GM18507 (cell line): ENCODE data around the gene ID3.
"Not testable (repeated sequence)": the region's sequence is repeated elsewhere in the genome, so short reads cannot be mapped to it uniquely, and the experiment has no call there.

Experiments
- DNase-seq: peaks from one replicate; pipeline ENCODE4 v3.0.0; 2011; ENCODE audit warnings: low read depth; ENCODE audit not compliant: insufficient read length; ENCODE audit errors: extremely low spot score
- FAIRE-seq: peaks from 2 replicates; lab custom pipeline; 2011; peaks lifted over from hg19 to GRCh38; lab: Jason Lieb, UNC

The ID3 gene

DNA sequence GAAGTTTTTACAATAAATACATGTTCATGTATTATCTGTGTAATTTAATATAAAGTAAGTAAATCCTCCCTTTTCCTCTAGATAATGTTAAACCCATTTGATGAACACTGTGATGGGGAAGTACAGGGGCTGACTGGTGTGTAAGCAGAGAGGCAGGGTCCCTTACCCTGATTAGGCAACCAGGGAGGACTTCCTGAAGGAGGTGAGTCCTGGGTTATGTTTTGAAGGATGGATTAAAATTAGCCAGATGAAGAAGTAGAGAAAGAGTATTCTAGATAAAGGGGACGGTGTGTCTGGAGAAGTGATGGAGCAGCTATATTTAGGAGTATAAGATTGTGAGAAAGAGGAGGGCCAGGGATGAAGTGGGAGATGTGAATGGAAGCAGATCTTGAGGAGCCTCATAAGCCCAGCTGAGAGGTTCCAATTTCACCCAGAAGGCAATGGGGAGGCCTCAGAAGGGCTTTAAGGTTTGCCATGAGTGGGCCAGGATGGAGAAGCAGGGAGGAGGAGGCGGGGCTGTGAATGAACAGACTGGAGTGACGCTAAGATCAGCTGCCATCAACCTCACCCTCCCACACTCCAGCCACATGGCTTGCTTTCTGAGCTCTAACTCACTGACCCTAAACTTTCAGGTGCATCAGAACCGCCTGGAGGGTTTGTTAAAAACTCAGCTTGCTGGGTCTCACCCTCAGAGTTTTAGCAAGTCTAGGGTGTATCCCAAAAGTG, 30.9 kb upstream of the ID3 start:
- FAIRE-seq = peak; percentile 82
- no peak for DNase-seq

DNA sequence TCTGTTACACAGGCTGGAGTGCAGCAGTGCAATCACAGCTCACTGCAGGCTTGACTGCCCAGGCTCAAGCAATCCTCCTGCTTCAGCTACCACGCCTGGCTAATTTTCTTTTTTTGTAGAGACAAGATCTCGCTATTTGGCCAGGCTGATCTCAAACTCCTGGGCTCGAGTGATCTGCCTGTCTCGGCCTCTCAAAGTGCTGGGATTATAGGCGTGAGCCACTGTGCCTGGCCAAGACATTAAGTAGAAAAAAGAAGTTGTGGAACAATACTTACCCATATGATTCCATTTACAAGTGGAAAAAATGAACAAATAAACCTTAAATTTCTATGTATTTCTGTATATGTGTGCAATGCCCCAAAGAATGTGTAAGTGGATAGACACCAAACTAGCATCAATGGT, 30.3 kb upstream of the ID3 start:
- DNase-seq (no peak), FAIRE-seq (peak; percentile 74)

DNA sequence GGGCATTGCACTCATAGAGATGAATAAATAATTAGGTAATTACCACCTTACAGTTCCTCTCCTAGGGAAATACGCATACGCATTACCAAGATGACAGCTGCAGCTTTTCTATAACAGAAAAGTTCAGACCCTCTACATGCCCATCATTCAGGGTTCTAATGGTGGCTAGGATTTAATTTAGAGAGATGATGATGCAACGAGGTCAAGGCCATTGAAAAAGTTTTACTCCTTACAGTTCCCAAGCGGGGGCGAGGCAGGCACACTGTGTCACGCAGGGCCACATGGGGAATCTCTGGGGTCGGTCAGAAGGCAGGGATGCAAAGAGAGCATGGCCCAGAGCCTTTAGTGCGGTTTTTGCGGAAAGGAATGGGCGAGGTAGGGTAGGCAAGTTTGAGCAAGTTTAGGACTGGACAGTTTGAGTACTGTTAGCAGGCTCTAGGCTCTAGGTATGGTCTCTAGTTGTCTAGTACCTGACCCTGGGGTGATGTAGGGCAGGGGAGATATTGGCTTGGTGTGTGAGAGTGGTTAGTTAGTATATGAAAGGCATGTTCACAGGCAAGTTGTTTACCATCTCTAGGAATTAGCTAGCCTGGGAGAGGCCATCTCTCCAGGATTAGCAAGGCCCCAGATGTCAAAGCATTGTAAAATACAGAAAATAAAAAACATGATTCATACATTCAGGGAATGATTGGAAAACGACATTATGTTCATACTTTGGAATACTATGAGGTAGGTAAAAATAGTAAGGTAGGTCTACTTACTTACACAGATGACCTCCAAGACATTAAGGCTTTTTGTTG, 29.6 kb upstream of the ID3 start:
- no peak for FAIRE-seq
- DNase-seq = no peak

DNA sequence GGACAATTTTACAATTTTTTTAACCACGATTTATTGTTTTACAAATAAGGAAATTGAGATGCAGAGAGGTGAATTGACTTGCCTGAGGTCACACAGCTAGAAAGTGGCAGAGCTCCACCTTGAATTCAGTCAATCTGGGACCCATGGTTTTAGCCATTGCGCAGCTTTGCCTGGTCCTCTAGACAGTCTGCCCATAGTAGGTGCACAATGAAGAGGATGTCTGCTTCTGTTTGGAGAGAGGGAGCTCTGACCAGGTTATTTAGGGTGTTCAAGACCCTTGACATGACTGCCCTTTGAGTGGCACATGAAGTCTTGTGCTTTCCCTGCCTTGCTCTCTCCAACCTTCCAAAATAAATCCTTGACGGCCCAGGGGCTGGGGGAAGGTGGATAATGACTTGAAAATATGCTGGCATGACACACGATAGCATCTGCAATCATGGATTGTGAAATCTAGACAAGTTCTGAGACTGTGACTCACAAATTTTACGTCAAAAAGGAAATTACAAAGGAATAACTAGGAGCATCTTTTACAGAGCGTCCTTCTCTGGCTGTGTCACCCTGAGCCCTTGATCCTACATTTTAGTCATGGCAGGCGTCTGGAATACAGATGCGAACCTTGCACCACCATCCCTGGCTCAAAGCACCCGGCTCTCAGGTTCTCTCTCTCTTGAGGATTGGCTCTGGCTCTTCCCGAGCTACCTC, 26.2 kb upstream of the ID3 start:
- FAIRE-seq = no peak

DNA sequence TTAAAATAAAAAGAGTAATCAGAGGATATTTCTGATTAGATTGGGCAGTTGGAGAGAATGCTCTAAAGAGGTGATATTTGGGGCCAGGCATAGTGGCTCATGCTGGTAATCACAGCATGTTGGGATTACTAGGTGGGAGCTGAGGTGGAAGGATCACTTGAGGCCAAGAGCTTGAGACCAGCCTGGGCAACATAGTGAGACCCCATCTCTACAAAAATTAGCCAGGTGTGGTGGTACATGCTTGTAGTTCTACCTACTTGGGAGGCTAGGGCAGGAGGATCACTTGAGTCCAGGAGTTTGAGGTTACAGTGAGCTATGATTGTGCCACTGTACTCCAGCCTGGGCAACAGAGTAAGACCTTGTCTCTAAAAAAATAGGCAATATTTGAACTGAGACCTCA, 24.4 kb upstream of the ID3 start:
- not testable (repeated sequence) for DNase-seq, FAIRE-seq

More for the DNA sequence above, 26.2 kb upstream of the ID3 start:
- DNase-seq = no peak

DNA sequence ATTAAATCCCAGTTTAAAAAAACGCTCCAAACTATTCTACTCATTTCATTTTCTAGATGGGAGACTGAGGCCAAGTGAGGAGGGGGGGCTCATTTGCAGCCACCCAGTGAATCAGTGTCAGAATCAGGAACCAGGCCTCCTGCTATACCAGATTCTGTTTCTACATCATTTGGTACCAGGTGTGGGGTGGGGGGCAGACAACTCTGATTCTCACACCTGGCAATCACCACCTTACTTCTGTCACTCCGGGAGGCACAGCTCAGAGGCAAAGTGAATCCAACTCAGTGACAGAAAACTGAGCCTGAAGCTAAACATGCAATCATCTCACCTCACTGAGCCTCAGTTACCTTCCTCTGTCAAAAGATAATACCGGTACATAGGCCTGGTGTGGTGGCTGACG, 23.5 kb upstream of the ID3 start:
- DNase-seq (no peak), FAIRE-seq (no peak)

DNA sequence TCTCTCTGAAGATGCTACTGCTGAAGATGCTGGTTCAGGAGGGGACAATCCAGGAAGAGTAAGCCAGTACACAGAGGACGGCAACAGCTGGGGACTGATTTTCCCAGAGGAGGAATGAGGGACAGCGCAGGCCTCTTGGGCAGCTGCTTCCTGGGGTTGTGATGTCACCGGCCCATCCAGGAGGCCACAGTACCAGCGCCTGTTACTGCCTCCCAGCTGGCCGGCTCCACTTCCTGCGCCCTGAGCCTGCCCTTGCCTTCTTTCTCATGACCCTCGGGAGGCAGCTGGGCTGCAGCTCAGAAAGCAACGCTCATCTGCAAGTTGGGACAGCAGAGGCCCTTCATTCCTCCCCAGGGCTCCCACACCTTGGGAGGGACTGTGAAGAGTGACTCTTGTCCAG, 21.9 kb upstream of the ID3 start:
- DNase-seq (no peak), FAIRE-seq (no peak)

DNA sequence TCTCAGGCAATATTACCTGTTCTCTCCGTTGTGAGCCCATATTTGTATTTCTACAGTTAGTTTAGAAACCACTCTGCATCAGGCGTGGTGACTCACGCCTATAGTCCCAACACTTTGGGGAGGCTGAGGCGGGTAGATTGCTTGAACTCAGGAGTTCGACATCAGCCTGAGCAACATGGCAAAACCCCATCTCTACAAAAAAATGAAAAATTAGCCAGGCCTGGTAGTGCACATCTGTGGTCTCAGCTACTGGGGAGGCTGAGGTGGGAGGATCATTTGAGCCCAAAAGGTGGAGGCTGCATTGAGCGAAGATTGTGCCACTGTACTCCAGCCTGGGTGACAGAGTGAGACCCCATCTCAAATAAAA, 19.7 kb upstream of the ID3 start:
- FAIRE-seq (no peak), DNase-seq (no peak)

DNA sequence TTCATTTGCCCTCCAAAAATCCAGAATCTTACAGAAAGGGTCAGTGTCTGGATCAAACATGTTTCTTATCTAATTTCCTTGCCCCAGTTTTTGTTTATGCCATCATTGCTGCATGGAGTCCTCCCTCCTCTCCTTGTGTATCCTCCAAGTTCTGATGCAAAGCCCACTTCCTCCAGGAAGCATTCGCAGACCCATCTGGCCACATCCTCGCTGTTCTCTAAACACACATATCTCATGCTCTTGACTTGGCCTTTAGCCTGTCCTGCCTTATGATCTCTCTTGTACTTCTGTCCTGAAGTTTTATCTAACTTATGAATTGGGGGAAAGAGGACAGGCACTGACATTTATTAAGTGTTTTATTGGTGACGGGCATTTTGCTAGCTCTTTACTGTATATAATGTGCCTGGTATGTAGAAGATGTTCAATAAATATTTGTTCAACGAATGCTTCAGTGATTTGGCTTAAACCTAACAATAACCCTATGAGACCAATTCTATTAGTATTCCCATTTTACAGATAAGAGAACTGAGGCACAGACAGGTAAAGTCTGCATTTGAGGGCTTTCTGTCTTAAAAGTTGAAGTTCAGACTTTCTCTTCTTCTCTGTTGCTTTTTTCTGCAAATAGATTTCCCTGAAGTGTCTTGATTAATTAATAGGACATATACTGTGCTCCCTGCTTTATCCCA, 19.2 kb upstream of the ID3 start:
- FAIRE-seq = peak; percentile 83
- DNase-seq = no peak

DNA sequence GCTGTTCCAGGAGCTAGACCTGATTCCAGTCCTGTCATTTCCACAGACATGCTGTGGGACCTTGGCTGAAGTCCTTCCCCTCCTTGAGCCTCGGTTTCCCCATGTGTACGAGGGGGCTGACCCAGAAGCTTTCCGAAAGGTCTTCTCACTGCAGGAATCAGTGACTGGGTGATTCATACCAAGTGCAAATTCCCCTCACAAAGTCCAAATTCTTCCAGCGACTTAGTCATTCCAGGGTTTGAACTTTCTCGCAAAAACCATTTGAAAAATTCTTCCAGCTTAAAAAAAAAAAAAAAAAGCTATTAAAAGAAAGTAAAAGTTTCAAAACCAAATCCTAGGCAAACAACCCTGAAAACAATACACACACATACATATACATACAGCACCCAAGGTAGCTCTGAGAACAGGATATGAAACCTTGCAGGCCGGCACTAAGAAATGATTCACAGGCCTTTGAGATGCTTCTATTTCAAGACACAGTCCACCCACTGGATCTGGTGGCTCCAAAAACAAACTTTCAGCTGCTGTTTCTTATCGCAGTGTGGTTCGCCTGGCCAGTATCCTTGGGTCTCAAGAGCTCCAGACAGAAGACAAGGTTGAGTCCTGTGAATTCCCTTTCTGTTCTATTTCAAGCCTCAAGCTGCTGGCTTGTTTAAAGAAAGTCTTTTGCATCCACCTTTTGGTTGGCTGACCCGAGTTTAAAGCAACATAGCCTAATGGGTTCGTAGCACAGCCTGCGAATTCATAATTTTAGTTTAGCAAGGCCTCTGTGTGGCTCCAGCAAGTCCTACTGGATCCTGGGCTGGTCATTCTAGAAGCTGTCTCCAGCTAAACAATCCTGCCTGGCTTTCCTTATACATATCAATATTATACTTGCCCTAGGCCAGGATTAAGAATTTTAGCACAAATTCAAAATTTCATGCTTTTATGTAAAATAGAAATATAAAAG, 18.0 kb upstream of the ID3 start:
- FAIRE-seq (peak; percentile 95), DNase-seq (no peak)

DNA sequence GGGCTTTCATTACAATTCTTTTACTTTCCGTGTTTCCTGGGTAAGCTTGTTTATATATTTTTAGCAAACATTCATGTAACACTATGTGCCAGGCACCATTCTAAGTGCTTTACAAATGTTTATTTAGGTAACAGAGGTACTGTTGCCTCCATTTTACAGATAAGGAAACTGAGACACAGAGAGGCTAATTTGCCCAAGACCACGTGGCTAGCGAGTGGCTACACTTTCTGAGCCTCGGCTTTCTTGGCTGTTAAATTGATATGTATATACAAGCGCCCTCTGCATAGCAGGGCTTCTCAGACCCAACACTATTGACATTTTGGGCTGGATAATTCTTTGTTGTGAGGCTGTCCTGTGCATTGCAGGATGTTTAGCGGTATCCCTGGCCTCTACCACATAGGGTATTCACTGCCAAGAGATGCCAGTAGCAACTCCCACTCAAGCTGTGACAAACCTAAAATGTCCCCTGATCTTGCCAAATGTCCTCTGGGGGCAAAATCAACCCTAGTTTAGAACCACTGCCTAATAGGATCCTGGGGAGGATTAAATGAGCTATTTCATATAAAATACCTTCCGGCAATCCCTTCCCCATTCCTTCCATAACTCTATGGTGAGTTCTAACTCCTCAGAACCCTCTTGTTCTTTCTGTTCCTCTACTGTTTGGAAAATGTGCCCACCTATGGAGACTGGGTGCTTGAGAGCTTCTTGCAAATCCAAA, 17.2 kb upstream of the ID3 start:
- FAIRE-seq (no peak), DNase-seq (no peak)

DNA sequence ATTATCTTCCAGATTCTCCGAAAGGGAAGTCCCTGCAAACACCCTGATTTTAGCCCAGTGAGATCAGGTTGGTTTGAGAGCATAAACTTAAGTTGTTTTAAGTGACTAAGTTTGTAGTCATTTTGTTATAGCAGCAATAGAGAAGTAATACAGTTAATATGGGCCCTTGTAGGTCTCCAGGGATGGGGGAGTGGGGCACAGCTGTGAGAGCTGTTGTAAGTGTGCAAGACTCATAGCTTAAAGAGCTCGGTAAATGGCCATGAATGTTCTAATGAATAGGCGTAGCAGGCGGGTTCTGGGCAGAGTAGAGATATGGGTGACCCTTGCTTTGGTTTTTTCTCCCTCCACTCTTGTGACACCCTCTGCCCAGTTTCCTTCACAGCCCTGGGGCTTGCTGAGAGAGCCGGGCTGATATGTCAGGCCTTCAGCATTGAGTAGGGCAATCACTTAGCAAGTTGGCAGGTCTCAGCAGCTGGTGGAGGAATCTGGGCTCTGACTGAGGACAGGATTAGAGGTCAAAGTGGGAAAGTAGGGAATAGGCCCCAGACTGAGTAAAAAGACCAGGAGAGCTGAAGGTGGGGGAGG, 16.0 kb upstream of the ID3 start:
- no peak for FAIRE-seq

DNA sequence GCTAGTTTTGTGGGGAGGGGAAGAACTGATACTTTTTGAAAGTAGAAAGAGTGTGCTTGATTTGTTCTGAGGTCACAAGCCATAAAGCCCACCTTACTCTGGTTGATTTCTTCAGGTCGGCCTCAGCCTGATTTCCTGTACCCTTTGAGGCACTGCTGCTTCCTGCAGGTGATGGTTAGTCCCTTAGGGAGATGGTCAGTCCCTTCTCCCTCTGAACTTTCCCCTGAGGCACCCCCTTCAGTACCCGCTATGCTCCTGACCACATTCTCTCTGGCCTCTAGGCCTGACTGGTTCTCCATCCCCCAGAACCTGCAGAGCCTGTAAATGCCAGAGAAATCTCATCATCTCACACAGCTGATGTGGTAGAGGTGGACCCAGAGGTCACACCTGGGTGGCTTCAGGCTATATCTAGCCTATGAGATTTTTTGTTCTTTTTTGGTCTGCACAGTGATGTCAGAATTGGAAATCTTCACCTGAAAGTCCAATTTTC, 15.0 kb upstream of the ID3 start:
- peak; percentile 82 for FAIRE-seq
- no peak for DNase-seq

More for the DNA sequence above, 16.0 kb upstream of the ID3 start:
- DNase-seq = no peak

DNA sequence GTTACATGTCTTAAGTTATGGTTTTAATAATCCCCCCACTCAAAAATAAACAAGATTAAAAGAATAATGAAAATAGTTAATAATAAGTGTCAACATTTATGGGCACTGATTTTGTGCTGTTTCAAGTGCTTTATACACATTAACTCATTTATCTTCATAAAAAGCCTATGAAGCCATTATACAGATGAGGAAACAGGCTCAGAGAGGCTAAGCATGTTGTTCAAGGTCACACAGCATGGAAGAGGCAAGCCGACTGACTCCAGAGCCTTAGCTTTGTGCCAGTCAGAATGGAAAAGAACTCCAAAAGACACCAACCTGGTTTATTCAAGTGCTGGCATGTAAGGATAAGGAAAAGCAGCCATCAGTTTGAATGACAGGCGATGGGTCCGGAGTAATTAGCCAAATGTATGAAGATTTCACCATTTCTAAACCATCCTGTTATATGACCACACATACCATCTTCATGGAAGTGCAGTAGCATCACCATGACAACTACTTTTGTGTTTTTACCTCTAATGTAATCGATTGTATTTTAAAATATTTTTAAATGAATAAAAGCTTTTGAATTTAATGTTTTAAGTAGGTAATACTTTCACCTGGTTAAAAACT, 14.4 kb upstream of the ID3 start:
- DNase-seq (no peak), FAIRE-seq (no peak)

DNA sequence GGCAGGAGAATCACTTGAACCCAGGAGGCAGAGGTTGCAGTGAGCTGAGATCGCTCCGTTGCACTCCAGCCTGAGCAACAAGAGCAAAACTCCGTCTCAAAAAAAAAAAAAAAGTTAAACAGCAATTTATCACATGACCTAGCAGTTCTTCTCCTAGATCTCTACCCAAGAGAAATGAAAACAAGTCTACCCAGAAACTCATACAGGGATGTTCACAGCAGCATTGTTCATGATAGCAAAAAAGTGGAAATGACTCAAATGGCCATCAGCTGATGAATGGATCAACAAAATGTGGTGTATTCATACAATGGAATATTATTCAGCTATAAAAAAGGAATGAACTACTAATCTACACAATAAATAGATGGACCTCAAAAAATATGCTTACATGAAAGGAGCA, 12.2 kb upstream of the ID3 start:
- DNase-seq (no peak), FAIRE-seq (no peak)

DNA sequence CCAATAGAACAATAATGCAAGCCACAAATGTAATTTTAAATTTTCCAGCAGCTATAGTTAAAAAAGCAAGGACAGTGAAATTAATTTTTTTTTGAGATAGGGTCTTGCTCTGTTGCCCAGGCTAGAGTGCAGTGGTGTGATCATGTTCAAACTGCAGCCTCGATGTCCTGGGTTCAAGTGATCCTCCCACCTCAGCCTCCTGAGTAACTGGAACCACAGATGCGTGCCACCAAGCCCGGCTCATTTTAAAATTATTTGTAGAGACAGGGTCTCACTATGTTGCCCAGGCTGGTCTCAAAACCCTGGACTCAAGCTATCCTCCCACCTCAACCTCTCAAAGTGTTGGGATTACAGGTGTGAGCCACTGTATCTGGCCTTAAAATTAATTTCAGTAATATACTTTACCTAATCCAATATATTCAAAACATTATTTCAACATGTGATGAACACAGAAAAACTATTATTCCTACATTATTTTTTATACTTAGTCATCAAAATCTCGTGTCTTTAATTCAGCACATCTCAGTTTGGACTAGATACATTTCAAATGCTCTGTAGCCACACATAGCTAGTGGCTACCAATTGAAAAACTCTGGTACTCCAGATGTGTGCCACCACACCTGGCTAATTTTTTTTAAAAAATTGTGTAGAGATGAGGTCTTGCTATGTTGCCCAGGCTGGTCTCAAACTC, 10.8 kb upstream of the ID3 start:
- FAIRE-seq = no peak
- no peak for DNase-seq
